ENCODE results near the gene CKAP4.

DNA sequence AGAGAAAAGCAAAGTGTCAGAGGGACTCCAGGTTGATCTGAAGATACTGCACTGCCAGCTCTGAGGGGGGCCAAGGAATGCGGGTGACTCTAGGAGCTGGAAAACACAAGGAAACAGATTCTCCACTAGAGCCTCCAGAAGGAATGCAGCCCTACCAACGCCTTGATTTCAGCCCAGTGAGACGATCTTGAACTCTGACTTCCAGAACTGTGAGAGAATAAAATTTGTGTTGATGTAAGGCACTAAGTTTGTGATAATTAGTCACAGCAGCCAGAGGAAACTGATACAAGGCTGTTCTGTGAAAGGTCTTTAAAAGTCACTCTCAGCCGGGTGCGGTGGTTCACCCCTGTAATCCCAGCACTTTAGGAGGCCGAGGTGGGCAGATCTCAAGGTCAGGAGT lies 34.2 kb downstream of the CKAP4 start:
- TF ChIP-seq, protein P1, sequence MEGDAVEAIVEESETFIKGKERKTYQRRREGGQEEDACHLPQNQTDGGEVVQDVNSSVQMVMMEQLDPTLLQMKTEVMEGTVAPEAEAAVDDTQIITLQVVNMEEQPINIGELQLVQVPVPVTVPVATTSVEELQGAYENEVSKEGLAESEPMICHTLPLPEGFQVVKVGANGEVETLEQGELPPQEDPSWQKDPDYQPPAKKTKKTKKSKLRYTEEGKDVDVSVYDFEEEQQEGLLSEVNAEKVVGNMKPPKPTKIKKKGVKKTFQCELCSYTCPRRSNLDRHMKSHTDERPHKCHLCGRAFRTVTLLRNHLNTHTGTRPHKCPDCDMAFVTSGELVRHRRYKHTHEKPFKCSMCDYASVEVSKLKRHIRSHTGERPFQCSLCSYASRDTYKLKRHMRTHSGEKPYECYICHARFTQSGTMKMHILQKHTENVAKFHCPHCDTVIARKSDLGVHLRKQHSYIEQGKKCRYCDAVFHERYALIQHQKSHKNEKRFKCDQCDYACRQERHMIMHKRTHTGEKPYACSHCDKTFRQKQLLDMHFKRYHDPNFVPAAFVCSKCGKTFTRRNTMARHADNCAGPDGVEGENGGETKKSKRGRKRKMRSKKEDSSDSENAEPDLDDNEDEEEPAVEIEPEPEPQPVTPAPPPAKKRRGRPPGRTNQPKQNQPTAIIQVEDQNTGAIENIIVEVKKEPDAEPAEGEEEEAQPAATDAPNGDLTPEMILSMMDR (IDR thresholded peaks at IDR 0.05; ENCODE audit: low read depth, low read length, missing input control) = no peak
- TF ChIP-seq YY1 (IDR thresholded peaks at IDR 0.05) (no peak), TAF1 (conservative IDR thresholded peaks at IDR 0.05) (no peak), SP1 (IDR thresholded peaks at IDR 0.05) (no peak), RAD21 (IDR thresholded peaks at IDR 0.05) (no peak), JUND (IDR thresholded peaks at IDR 0.05) (no peak)
- TF ChIP-seq, protein P2, sequence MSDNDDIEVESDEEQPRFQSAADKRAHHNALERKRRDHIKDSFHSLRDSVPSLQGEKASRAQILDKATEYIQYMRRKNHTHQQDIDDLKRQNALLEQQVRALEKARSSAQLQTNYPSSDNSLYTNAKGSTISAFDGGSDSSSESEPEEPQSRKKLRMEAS (IDR thresholded peaks at IDR 0.05) = no peak
